GM10847 (cell line): Measurements from ENCODE around the gene CHL1.

Experiments used
- POLR2A ChIP-seq: IDR thresholded peaks from 2 replicates; pipeline ENCODE4 v1.6.1; 2011; ENCODE audit not compliant: insufficient read length; ENCODE audit errors: extremely low read depth

Gene CHL1

GRCh38 chr3:291028-291427 lies 94.5 kb downstream of the CHL1 start:
- TF ChIP-seq POLR2A = no peak

DNA sequence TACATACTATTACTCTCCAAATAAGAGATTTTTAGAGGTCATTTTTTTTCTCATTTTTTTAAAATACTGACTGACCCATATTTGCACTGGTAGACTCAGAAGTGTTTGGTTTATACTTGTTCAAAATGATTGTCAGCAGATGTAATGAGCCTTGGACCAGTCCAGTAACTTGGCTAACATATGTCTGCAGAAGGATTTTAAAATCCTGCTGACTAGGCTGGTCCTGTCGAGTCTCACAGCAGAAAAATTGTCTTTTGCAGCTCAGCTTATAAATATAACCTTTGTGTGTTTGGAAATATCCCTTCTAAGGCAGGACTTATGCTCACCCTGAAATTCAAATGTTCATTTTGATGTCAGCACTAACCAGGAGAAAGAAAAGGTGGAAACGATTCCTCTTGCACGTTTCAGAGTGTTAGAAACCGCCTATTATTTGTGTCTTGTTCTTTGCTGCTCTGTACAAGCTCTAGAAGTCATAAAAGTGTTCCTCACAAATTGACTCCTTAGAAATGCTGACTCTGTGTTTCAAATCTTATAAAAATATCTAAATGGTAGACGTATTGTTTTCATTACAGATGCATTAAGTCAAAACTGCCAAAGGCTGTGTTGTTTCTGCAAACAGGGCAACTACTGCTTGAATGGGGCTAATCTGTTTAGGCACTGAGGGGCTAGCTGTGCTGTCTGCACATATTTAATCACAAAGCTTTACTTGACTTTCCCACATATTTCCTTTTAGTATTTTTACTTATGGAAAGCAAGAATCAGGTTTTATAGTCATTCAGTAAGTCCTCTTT lies 95.3 kb downstream of the CHL1 start:
- TF ChIP-seq POLR2A = no peak

DNA sequence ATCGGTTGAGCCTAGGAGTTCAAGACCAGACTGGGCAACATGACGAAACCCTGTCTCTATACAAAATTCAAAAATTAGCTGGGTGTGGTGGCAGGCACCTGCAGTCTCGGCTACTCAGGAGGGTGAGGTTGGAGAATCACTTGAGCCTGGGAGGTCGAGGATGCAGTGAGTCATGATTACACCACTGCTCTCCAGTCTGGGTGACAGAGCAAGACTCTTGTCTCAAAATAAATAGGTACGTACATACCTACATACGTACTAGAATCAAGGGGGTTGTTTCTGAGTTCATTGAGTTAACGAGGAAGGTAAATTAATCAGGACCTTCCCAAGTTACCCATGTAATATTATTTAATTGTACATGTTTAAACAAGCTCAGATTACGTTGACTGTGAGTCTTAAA lies 97.5 kb downstream of the CHL1 start:
- no peak for TF ChIP-seq POLR2A

- TF ChIP-seq POLR2A = no peak
These were observed 98.0 kb downstream of the CHL1 start for GRCh38 chr3:294581-294980.

DNA sequence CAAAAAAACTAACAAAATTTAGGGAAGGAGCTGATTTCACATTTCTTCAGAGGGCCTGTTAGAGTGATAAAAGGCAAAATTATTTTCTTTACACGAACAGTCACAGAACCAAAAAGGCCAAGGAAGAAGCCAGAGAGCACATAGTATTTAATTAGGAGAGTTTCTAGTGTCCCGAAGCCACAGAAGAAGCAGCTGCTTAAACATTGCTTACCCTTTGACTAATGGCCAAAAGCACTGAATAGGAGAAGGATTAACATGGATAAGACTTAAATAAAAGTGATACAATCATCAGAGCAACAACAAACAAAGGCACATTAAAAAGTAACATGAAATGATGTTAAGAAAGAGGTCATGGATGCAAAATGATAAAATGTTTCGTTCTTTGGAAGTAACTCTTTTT lies 98.6 kb downstream of the CHL1 start:
- TF ChIP-seq POLR2A = no peak

DNA sequence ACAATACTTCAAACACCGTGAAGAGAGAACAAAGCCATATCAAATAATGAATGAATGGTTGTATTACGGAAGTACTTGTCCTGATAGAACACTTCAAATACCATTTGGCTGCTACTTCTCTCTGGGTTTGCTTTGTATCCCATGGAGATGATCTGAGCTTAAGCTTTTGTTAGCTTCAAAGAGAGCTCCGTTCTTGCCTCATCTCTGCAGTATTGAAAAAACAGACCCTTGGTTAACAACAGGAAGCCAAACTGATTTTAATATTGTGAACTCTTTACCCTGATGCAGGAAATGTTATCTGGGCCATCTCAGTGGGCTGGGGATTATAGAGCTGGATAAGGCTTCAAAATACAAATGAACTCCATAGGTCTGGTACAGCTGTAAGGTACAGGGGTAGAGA lies 101.0 kb downstream of the CHL1 start:
- TF ChIP-seq POLR2A = no peak

DNA sequence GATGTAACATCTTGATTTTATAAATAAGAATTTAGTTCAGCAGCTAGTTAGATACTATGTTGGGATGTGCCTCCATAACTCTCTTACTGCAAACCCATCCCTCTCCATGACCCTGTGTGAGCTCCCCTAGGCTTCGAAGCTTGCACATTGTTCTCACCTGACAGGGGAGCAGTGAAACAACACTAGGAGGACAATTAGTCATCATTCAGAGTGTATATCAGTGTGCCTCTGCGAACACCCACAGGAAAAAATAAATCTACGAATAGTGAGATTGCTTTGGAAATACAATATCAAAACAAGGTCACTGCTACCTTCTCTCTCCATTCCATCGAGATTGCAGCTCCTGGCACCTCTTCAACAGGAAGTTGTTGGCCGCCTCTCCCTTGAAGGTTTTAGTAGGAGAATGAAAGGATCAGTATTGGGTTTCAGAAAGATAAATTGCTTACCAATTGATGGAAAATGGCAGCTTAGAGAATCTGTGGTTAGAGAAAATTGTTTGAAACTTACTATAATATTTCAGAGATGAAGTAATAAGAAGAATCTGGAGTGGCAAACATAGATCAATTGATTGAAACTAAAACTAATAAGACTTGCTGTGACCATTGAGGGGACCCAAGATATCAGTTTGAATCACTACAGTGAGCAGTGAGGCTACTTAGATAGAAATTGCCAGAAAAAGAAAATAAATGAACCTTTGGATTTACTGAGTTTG lies 103.2 kb downstream of the CHL1 start:
- no peak for TF ChIP-seq POLR2A

DNA sequence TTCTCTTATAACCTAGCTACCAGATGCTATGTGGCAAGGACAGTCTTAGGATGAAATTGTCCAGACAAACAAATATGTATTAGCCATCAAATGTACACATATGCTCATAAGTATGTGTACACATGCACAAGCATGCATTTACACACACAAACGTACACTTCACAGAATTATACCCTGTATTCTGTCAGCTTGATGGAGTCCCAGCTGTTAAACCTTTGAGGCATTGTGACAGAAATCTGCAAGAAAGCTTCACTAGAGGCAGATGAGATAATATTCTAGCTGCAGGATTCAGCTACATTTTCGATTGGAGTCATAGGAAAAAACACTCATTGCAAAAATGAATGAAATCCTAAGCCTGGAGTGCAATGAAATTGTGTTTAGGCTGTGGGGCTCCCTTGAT lies 110.6 kb downstream of the CHL1 start:
- TF ChIP-seq POLR2A = no peak

GRCh38 chr3:308597-309321 lies 112.2 kb downstream of the CHL1 start:
- no peak for TF ChIP-seq POLR2A

- TF ChIP-seq POLR2A = no peak
These were observed 115.7 kb downstream of the CHL1 start for GRCh38 chr3:312160-312733.

GRCh38 chr3:312911-313310 lies 116.3 kb downstream of the CHL1 start:
- TF ChIP-seq POLR2A = no peak

GRCh38 chr3:317012-317411 lies 120.4 kb downstream of the CHL1 start:
- TF ChIP-seq POLR2A = no peak

DNA sequence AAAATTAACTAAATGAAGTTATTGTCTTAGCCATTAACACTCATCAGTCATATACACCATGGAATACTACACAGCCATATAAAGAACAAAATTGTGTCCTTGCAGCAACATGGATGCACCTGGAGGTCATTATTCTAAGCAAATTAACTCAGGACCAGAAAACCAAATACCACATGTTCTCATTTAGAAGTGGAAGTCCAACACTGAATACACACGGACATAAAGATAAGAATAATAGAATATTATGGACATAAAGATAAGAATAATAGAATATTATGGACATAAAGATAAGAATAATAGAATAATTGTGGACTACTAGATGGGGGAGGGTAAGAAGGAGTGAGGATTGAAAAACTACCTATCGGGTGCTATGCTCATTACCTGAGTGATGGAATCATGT lies 122.3 kb downstream of the CHL1 start:
- no peak for TF ChIP-seq POLR2A

DNA sequence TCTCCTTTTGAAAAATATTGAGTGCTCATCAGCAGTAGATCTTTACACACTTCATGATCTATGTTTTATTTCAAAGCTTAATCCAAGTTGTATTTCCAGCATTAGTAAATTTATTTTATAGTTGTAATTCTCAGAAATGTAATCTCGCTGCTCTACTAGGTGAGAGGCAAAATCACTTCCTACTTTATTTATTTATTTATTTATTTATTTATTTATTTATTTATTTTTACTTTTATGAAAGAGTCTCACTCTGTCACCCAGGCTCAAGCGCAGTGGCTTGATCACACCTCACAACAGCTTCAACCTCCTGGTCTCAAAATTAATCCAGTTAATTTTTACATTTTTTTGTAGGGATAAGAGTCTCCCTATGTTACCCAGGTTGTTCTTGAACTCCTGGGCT lies 127.9 kb downstream of the CHL1 start:
- TF ChIP-seq POLR2A = no peak

DNA sequence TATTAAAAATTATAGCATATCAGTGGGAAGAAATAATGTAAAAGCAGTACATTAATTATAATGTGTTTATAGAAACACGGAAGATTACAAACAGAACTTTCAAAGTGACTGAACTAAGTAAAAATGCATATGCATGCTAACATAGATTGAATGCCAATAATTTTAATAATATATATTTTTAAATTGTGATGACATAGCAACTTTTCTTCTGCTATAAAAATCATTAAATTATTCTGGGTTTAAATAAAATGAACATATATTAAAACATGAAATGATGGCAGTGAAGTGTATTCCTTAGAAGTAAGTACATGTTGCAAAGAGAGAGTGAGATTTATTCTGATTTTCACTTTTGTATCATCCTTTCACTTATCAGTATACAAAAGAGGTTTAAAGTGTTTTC lies 128.9 kb downstream of the CHL1 start:
- TF ChIP-seq POLR2A = no peak

DNA sequence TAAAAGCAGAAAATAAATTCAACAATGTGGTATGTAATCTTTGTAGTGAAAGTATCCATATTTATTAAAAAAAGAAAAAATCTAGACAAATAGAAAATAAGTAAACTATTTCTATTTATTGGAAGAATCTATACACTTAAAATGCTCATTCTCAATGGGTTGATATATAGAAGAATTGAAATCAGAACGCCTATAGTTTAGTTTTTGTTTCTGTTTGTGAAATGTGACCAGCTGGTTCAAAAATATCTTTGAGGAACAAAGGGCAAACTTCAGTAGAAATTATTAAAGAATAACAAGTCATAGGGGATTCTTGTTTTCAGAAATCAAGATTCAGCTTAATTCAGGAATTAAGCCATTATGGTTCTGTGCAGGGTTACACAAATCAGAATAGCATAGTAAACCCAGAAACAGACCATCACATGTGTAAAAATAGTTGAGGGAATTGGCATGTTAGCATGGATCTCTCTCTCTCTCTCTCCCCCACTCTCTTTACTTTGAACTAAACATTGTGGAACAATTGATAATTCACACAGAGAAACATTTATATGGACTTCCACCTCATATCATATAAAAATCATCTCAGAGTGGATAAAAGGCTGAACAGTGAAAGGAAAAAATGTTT lies 134.0 kb downstream of the CHL1 start:
- TF ChIP-seq POLR2A = no peak

- TF ChIP-seq POLR2A = no peak
These were observed 135.3 kb downstream of the CHL1 start for GRCh38 chr3:331881-332280.
